Liver (tissue), 9 donors: ENCODE data around the gene RUNX1. TPM values are rescaled to one million over a fixed set of nuclear protein-coding genes. Genes with fewer than 3 reads are reported as not detected.

ENCODE experiments used
- DNase-seq: peaks from one replicate; pipeline ENCODE4 v3.0.0-alpha.2; 2017; ENCODE audit warnings: low spot score
- H3K27ac ChIP-seq, 2 donors: one replicate each; pipeline ENCODE4 v1.7.0; 2013; ENCODE audit warnings: inconsistent platforms in 2 of 2, low read length in 2 of 2, control low read depth in 1 of 2, low read depth in 1 of 2, mild to moderate bottlenecking in 1 of 2
- H3K27me3 ChIP-seq, 4 donors: one replicate each; pipeline versions ENCODE4 v1.6.1 to v1.7.0; 2013; ENCODE audit warnings: low read length in 3 of 4, inconsistent platforms in 1 of 4, mild to moderate bottlenecking in 1 of 4, moderate library complexity in 1 of 4; ENCODE audit not compliant: control insufficient read depth in 4 of 4, insufficient read depth in 4 of 4
- H3K36me3 ChIP-seq, 4 donors: one replicate each; pipeline versions ENCODE4 v1.6.1 to v1.7.0; 2013; ENCODE audit warnings: low read length in 3 of 4, mild to moderate bottlenecking in 3 of 4, low read depth in 1 of 4, moderate library complexity in 1 of 4; ENCODE audit not compliant: control insufficient read depth in 4 of 4, insufficient read depth in 3 of 4
- H3K4me1 ChIP-seq, 4 donors: one replicate each; pipeline versions ENCODE4 v1.6.1 to v1.7.0; 2013; ENCODE audit warnings: low read length in 3 of 4, mild to moderate bottlenecking in 3 of 4, moderate library complexity in 1 of 4; ENCODE audit not compliant: control insufficient read depth in 4 of 4, insufficient read depth in 4 of 4
- H3K4me3 ChIP-seq, 3 donors: one replicate each; pipeline versions ENCODE4 v1.6.1 to v1.7.0; 2013; ENCODE audit warnings: low read length in 3 of 3, control low read depth in 1 of 3, low read depth in 1 of 3, mild to moderate bottlenecking in 1 of 3
- H3K9ac ChIP-seq, 2 donors: one replicate each; pipeline ENCODE4 v1.7.0; 2013; ENCODE audit warnings: low read length in 2 of 2, mild to moderate bottlenecking in 2 of 2, moderate library complexity in 2 of 2, control low read depth in 1 of 2, low read depth in 1 of 2
- H3K9me3 ChIP-seq, 4 donors: one replicate each; pipeline versions ENCODE4 v1.6.1 to v1.7.0; 2013; ENCODE audit warnings: low read length in 3 of 4; ENCODE audit not compliant: control insufficient read depth in 4 of 4
- EGR1 ChIP-seq, 2 donors: IDR thresholded peaks; 2 replicates each; pipeline ENCODE4 v1.6.1; 2016 to 2018; ENCODE audit warnings: antibody characterized with exemption in 2 of 2, low read depth in 2 of 2
- FOXA1 ChIP-seq: IDR thresholded peaks from 2 replicates; pipeline ENCODE4 v1.6.1; 2016; ENCODE audit warnings: antibody characterized with exemption
- GABPA ChIP-seq, 2 donors: IDR thresholded peaks in 1 of 2; conservative IDR thresholded peaks in 1 of 2; 2 replicates each; pipeline ENCODE4 v1.6.1; 2016; ENCODE audit warnings: antibody characterized with exemption in 2 of 2, mild to moderate bottlenecking in 1 of 2, moderate library complexity in 1 of 2
- HNF4G ChIP-seq: IDR thresholded peaks from 2 replicates; pipeline ENCODE4 v1.6.1; 2016; ENCODE audit warnings: antibody characterized with exemption
- NR2F2 ChIP-seq: IDR thresholded peaks from 2 replicates; pipeline ENCODE4 v1.6.1; 2016; ENCODE audit warnings: antibody characterized with exemption
- RAD21 ChIP-seq, 2 donors: IDR thresholded peaks; 2 replicates each; pipeline ENCODE4 v1.6.1; 2016; ENCODE audit warnings: antibody characterized with exemption in 2 of 2, mild to moderate bottlenecking in 2 of 2
- RXRA ChIP-seq, 2 donors: IDR thresholded peaks; 2 replicates each; pipeline ENCODE4 v1.6.1; 2017 to 2018; ENCODE audit warnings: antibody characterized with exemption in 2 of 2, mild to moderate bottlenecking in 1 of 2
- SP1 ChIP-seq: IDR thresholded peaks from 2 replicates; pipeline ENCODE4 v1.6.1; 2018; ENCODE audit warnings: antibody characterized with exemption, mild to moderate bottlenecking
- TAF1 ChIP-seq: conservative IDR thresholded peaks from 2 replicates; pipeline ENCODE4 v1.6.1; 2016; ENCODE audit warnings: antibody characterized with exemption, mild to moderate bottlenecking
- YY1 ChIP-seq: IDR thresholded peaks from 2 replicates; pipeline ENCODE4 v1.6.1; 2016; ENCODE audit warnings: antibody characterized with exemption, mild to moderate bottlenecking
- WGBS: extraction: QIAGEN DNeasy Blood & Tissue Kit; methylation state at CpG from one replicate; pipeline ENCODE4 v1.1.7; 2013; 5-methylcytosine and 5-hydroxymethylcytosine counted together
- polyA plus RNA-seq, 2 donors: library from polyadenylated mRNA; stranded (reverse) in 1 of 2; unstranded in 1 of 2; fragments of 200-250 nt in 1 of 2; fragments of >200 nt in 1 of 2; fragmentation: Nextera tagmentation in 1 of 2; extraction: Ambion mirVana in 1 of 2; gene quantifications; one replicate each; pipeline versions ENCODE4 v1.2.1 to v1.2.3, GENCODE V29; 2013 to 2015
- total RNA-seq, 2 donors: library from RNA; depleted of rRNA; stranded (reverse); fragments of >200 nt; gene quantifications; one replicate each; pipeline ENCODE4 v1.2.3, GENCODE V29; 2014
- TF ChIP-seq, protein P1 (sequence below): IDR thresholded peaks from 2 replicates; pipeline ENCODE4 v1.6.1; 2016; ENCODE audit warnings: antibody characterized with exemption, mild to moderate bottlenecking
- TF ChIP-seq, protein P2 (sequence below): IDR thresholded peaks from 2 replicates; pipeline ENCODE4 v1.6.1; 2016; ENCODE audit warnings: antibody characterized with exemption
- TF ChIP-seq, protein P3 (sequence below): IDR thresholded peaks from 2 replicates; pipeline ENCODE4 v1.6.1; 2016; ENCODE audit warnings: antibody characterized with exemption
- TF ChIP-seq, protein P4 (sequence below): fragments of 150-350 bp; IDR thresholded peaks from 2 replicates; pipeline ENCODE4 v1.5.1; 2017; ENCODE audit warnings: improper control_type of control experiment, low read depth, low read length; ENCODE audit not compliant: missing input control
- donor health status: healthy.
- donor health status: healthy.
- donor health status: healthy.
- donor health status: healthy.
- donor health status: healthy.

RUNX1 gene
- total and polyA plus RNA-seq, 4 donors = 0.98 to 7.2 (median 3.1) TPM

DNA sequence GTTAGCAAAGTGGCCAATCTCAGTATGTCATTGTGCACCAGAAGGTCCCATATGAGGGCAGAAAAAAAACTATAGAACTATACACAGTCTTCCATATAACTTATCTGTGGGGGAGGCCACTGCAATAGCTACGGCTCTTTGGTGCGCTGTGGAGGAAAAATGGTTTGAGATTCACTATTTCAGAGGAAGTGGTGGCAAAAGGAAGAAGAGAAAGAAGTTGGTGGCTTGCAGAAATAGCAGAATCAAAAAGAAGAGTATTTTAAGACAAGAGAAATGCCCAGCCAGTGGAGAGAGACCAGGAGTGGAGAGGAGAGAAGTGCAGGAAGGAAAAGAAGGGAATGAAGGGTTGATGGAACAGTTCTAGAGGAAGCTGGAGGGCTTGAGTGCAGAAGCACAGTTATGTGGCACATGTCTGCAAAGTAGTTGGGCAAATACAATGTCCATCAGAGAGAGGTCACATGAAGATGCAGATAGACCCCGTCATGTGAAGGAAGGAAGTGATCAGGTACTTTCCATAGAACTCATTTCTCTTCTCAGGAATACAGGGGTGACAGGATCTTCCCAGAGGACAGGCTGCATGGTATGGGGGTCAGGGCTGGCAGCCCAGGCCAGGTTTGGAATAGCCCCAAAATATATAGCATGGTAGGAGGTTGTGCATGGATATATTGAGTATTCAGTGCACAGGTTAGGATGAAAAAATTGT, 64.6 kb downstream of the RUNX1 start (continued):
- TF ChIP-seq, protein P1, sequence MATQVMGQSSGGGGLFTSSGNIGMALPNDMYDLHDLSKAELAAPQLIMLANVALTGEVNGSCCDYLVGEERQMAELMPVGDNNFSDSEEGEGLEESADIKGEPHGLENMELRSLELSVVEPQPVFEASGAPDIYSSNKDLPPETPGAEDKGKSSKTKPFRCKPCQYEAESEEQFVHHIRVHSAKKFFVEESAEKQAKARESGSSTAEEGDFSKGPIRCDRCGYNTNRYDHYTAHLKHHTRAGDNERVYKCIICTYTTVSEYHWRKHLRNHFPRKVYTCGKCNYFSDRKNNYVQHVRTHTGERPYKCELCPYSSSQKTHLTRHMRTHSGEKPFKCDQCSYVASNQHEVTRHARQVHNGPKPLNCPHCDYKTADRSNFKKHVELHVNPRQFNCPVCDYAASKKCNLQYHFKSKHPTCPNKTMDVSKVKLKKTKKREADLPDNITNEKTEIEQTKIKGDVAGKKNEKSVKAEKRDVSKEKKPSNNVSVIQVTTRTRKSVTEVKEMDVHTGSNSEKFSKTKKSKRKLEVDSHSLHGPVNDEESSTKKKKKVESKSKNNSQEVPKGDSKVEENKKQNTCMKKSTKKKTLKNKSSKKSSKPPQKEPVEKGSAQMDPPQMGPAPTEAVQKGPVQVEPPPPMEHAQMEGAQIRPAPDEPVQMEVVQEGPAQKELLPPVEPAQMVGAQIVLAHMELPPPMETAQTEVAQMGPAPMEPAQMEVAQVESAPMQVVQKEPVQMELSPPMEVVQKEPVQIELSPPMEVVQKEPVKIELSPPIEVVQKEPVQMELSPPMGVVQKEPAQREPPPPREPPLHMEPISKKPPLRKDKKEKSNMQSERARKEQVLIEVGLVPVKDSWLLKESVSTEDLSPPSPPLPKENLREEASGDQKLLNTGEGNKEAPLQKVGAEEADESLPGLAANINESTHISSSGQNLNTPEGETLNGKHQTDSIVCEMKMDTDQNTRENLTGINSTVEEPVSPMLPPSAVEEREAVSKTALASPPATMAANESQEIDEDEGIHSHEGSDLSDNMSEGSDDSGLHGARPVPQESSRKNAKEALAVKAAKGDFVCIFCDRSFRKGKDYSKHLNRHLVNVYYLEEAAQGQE = no peak

DNA sequence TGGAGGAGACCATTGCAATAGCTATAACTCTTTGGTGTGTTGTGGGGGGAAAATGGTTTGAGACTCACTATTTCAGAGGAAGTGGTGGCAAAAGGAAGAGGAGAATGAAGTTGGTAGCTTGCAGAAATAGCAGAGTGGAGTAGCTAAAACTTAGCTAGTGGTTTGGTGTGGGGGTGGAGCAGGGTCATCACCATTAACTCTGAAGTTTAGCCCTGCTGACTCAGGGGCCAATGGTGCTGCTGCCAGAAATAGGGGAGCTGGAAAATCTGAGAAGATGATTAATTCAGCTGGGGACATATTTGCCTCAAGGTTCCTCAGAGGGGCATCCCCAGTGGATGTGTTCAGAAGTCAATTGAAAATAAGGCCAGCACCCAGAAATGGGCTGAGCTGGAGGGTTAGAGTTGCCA, 65.4 kb downstream of the RUNX1 start:
- Histone ChIP-seq H3K9ac (no peak overlapping the region), H3K27me3 (no peaks in the 10 kb centered on the region), H3K9me3 (no peaks in the 10 kb centered on the region), H3K4me1 (no peaks in the 10 kb centered on the region), H3K27ac (no peak overlapping the region), H3K36me3 (no peaks in the 10 kb centered on the region), H3K4me3 (no peak overlapping the region)
- DNase-seq = no peak
- TF ChIP-seq TAF1 (no peak), EGR1 (IDR thresholded peaks at IDR 0.05; ENCODE audit: low read depth in 2 of 2) (no peak)

DNA sequence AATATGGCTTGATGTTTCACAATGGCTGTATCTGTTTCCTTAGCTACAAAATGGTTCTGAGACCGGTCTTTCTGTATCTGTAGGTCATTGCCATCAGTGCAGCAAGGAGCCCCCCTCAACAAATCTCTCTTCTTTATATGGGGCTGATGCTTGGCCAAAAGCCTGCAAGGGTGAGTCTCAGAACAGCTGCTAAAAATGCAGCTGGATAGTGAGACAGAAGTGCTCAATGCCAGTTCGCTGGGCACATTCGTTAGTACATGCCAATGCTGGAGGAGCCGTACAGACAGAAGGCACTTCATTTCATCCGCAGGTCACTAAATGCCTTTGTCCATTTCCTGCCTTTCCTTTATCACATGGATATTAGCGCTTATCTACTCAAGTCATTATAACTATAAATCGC, 67.3 kb downstream of the RUNX1 start:
- Histone ChIP-seq H3K4me3 (no peak overlapping the region), H3K9ac (no peak overlapping the region), H3K4me1 (no peaks in the 10 kb centered on the region), H3K27me3 (no peaks in the 10 kb centered on the region), H3K36me3 (no peaks in the 10 kb centered on the region), H3K27ac (no peak overlapping the region), H3K9me3 (no peaks in the 10 kb centered on the region)
- DNase-seq = no peak
- TF ChIP-seq GABPA (IDR thresholded peaks at IDR 0.05 in 1 of 2, conservative IDR thresholded peaks at IDR 0.05 in 1 of 2) (no peak), RAD21 (IDR thresholded peaks at IDR 0.05) (no peak), TAF1 (no peak), NR2F2 (no peak), SP1 (no peak), RXRA (IDR thresholded peaks at IDR 0.05) (no peak)
- TF ChIP-seq, protein P2, sequence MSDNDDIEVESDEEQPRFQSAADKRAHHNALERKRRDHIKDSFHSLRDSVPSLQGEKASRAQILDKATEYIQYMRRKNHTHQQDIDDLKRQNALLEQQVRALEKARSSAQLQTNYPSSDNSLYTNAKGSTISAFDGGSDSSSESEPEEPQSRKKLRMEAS = no peak
- 95% methylated on average over 7 of the region's 7 CpGs for WGBS

DNA sequence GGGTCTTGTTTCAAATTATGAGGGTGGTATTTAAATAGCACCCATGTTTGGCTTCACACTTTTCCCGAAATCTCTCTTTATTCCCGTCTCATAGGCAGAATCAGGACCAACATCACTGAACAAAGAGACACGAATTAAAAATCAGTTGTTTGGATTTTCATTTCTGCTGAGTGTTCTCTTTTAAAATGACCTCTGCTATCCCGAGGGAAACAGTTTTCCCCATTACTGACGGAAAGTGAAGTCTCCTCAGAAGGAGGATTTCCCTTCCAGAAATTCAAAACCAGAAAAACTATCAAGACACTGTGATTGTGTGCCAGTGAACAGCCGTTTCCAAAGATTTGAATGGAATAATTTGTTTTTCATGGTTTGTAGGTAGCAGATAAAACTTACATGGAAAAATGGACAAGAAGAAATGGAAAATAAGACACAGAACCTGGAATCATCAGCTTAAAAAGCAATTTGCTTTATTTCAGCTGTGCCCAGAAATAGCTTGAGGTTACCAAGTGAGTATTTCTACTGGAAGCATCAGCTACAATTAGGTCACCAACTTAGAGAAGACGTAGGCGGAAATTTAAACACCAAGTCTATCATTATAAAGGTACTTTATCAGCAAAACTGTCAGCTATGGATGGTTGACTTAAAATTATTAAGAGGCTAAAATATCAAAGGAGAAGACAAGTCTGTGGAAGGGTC, 68.5 kb downstream of the RUNX1 start:
- Histone ChIP-seq H3K9me3 (no peaks in the 10 kb centered on the region), H3K4me3 (no peak overlapping the region), H3K36me3 (no peaks in the 10 kb centered on the region), H3K27me3 (no peaks in the 10 kb centered on the region), H3K27ac (no peak overlapping the region), H3K9ac (no peak overlapping the region), H3K4me1 (no peaks in the 10 kb centered on the region)
- no peak for DNase-seq
- 82% methylated on average over 8 of the region's 8 CpGs for WGBS
- TF ChIP-seq HNF4G (no peak), GABPA (IDR thresholded peaks at IDR 0.05 in 1 of 2, conservative IDR thresholded peaks at IDR 0.05 in 1 of 2) (no peak), NR2F2 (no peak), FOXA1 (no peak), SP1 (no peak), YY1 (no peak)
- TF ChIP-seq, protein P2 = no peak
- TF ChIP-seq, protein P3, sequence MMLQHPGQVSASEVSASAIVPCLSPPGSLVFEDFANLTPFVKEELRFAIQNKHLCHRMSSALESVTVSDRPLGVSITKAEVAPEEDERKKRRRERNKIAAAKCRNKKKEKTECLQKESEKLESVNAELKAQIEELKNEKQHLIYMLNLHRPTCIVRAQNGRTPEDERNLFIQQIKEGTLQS = no peak
- TF ChIP-seq, protein P4, sequence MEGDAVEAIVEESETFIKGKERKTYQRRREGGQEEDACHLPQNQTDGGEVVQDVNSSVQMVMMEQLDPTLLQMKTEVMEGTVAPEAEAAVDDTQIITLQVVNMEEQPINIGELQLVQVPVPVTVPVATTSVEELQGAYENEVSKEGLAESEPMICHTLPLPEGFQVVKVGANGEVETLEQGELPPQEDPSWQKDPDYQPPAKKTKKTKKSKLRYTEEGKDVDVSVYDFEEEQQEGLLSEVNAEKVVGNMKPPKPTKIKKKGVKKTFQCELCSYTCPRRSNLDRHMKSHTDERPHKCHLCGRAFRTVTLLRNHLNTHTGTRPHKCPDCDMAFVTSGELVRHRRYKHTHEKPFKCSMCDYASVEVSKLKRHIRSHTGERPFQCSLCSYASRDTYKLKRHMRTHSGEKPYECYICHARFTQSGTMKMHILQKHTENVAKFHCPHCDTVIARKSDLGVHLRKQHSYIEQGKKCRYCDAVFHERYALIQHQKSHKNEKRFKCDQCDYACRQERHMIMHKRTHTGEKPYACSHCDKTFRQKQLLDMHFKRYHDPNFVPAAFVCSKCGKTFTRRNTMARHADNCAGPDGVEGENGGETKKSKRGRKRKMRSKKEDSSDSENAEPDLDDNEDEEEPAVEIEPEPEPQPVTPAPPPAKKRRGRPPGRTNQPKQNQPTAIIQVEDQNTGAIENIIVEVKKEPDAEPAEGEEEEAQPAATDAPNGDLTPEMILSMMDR = no peak
- TF ChIP-seq, protein P1 = no peak
